GM10847 (cell line): ENCODE measurements around the gene LRRC14B.

Experiments
- POLR2A ChIP-seq: IDR thresholded peaks from 2 replicates; pipeline ENCODE4 v1.6.1; 2011; ENCODE audit not compliant: insufficient read length; ENCODE audit errors: extremely low read depth

Gene LRRC14B

DNA sequence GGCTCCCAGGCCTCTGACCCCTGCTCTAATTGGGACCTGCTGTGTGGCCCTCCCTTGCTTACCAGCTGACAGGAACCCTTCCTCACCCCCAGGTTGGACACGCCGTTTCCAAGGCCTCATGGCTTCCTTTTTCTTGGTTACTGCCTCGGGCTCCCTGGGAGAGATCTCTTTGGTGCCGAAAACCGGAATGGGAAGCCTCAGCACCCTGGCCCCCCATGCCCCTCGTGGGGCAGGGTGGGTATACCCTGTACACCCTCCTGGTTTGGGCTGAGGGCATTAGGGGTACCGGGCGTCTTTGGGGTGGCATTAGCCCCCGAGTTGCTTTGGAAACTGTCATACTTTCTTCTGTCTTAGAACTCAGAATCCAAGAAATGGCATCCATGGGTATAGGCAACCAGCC is 10.1 kb upstream of the LRRC14B start:
- no peak for TF ChIP-seq POLR2A

DNA sequence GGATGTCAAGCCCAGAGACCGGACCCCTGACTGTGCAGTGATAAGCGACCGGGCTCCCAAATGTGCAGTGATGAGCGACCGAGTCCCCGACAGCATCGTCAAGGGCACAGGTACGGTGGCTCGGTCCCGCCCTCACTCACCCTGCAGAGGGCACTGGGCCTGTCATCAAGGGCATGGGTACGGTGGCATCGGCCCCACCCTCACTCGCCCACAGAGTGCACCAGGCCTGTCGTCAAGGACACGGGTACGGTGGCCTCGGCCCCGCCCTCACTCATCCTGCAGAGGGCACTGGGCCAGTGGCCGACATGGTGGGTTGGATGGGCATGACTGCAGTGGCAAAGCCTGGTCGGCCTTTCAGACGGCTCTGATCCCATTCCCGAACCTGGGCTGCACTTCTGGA is 9.7 kb upstream of the LRRC14B start:
- no peak for TF ChIP-seq POLR2A

DNA sequence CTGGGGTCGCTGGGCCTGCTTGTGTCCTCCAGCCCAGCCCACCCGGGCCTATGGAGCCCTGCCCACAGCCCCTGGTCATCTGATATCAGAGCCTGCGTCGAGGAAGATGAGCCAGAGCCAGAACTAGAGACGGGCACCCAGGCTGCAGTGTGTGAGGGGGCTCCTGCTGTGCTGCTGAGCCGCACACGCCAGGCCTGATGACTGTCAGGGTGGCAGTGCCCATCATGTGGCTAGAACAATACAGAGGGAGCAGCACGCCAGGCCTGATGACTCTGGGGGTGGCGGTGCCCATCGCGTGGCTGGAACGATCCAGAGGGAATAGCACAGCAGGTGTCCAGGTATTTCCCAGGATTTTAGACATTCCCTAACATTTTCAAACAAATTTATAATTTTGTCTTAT is 9.2 kb upstream of the LRRC14B start:
- no peak for TF ChIP-seq POLR2A

DNA sequence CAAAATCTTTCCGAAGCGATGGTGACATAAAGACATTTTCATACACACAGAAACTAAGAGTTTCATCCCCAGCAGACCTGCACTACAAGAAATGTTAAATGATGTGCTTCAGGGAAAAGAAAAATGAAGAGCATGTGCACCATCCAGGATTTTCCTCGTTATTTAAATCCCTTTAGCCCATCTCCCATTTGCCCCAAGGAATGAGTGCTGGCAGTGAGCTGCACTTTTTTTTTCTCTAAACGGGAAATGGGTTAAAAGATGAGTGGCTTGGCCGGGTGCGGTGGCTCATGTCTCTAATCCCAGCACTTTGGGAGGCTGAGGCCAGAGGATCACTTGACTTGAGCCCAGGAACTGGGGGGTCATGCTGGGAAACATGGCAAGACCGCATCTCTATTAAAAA is 6.8 kb upstream of the LRRC14B start:
- no peak for TF ChIP-seq POLR2A

DNA sequence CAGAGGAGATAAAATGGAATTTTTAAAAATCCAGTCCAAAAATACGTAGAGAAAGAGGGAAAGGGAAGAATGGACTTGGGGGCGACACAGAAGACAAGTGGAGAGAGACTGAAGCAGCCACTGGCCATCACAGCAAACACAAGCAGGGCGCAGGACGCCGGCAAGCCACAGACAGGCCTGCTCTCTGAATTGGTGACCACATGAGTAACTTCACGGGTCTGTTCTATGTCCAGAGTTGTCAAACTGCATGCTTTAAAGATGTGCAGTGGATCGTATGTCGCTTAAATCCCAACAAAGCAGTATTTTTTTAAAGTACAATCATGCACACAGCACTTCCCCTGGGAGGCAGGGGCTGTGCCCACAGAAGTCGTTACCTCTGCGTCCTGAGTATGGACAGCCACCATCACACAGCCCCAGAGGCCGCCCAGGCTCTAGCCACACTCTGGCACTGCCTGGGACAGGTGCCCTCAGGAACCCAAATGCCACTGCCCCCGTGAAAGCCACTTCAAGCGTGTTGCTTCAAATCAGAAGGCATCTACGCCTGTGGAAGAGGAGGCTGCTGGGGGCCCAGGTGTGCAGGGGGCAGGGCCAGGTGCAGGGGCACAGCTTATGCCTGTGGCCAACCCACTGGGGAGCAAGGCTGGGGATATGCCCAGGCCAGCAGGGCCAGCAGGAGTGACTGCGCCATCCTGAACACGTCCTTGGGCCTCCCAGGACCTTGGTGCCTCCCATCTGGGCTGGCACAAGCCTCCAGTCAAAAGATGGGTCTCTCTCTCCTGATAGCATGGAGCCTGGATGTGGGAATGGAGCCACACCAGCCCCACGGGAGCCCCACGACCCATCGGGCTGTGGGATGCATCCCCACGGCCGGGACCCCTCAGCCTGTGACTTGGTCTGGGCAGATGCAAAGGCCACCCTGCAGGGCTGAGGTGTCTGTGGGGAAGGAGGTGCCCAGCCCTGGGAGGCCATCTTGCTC is 5.9 kb upstream of the LRRC14B start:
- TF ChIP-seq POLR2A, result no peak

DNA sequence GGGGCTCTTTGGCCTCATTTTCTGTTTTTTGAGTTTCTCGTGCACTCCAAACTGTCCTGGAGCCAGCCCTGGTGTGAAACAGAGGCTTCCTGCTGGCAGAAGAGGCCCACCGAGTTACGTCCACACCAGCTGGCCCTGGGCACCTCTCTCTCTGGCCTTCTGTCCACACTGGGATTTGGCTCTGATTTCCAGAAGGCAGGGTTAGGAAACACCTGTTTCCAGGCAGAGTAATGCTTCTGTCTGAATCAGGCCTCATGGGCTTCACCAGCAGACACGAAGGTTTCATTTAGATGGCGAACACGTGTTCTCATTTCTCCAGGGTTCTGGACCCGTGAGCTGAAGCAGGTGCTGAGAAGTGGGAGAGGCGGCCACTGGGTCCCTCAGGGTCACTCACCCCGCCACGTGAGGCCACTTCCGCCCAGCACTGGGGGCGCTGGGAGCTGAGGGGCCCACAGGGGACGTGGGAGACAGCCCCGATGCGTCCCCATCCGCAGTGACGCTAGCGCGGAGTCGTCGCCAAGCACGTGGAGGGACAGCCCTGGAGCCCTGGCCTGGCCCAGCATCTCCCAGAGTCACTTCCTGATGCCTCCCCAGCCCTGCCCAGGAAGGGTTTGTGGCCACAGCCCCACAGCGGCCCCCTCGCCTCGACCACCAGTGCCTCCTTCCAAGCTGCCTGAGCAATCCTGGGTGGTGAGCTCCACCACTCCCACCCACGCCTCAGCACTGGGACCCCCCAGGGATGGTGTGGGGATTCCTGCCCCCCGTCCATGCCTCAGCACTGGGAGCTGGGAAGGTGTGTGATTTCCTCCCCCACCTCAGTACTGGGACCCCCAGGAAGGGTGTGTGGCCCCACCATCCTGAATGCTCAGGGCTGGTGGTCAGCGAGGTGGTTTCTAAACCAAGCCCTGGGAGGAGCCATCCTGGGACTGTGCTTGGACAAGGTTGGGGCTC is 4.9 kb upstream of the LRRC14B start:
- TF ChIP-seq POLR2A, result no peak

DNA sequence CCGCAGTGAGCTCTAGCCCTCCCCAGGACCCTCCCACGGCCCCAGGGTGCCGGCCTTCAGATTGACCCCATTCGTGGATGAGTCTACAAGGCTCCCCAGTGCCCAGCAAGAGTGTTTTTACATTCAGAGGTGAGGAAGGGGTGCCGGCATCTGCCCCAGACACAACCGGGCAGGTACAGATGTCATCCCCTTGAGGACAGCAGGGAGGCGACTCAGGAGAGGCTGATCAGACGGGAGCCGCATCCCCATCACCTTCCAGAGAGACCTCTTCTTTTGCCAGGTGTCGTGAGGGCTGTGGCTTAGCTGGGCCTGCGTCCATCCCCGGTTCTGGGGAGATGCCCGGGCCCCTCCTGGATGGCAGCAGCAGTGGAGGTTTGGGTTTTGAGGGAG is 4.3 kb upstream of the LRRC14B start:
- TF ChIP-seq POLR2A, result no peak

DNA sequence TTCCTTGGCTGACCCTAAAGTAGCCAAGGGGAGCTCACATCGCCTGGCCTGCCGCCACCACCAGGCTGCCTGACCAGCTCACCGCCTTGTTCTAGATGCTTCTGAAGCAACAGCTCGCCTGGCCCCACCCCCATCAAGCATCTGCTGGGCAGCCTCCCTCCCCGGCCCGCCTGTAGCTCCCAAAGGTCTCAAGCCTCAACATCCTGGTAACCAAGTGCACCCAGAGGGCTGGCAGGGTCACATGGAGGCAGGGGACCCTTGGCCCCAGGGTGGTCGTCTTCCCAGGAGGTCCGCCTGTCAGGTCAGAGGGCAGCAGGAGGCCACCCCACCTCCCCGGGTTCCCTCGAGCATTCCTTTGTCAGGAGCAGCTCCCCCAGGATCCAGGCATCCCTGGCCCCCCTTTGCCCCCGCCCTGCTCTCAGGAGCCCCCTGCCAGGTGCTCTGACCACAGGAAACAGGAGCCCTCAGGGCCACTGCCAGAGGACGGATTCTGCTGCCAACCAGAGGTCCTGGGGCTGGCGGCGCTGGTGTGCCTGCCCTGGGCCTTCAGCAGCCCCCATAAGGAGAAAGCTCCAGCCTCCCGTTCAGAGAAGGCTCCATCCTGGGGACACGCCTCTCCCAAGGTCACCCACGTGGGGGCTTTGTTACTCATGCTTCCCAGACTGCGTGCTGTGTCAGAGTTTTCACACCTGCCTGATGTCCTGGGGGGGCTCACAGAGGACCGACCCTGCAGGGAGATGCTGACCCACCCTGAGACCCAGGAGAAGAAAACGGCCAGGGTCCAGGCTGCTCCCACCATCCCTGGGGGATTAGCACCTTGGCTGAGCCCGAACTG is 3.5 kb upstream of the LRRC14B start:
- TF ChIP-seq POLR2A, result no peak

DNA sequence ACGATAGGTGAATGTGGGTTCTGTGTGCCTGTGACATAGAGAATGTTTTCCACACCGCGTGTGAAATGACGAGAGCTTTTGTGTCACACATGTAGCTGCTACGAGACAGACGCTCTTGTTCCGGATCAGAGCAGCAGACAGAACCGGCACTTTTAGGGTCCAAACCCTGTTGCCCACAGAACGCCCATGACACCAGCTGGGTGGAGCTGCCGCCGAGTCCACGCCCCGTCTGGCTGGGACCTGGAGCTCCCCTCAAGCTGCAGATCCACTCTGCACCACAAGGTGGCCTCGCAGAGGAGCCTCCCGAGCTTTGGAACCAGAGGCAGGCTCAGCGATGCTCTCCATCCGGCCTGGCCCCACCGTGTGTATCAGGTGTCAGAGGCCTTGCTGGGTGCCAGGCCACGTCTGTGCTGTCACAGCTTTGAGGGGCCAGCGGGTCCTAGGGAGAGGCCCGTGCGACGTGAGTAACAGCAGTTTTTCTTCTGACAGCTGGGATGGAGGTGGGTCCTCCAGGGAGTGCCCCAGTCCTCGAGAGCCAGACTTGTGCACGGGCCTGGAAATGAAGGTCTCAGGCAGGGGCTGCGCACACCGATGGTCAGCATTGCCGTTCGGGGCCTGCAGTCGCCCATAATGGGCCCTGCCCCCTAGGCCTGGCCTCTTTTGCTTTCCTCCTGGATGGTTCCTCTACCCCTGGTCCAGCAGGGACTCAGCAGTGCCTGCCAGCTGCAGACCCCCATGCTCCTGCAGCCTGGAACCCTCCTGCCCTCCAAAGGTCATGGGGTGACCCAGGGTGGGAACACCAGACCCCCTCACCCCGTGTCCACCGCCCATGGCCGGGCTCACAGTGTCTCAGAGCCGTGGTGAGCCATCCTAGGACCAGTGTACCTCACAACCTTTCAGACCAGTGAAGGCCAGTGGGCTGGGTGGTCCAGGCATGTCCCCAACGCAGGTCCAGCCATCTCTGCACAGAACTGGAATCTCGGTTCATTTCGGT is 2.5 kb upstream of the LRRC14B start:
- TF ChIP-seq POLR2A, result no peak

DNA sequence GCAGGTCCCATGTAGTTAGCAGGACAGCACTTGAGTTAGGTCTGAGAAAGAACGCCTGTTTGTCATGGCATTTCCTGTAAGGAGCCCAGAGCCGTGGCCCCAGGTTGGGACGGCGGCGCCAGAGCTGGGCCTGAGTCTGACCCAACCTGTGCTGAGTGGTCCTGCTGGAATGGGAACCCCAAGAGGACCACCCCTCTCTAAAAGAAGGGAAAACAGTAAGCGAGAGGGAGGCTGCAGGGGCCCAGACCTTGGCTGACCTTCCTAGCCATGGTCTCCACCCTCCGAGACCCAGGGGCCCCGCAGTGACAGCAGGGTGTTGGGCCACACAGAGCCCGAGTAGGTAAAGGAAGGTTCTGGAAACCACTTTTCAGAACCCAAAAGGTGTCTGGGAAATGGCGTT is 1.8 kb upstream of the LRRC14B start:
- TF ChIP-seq POLR2A, result no peak

DNA sequence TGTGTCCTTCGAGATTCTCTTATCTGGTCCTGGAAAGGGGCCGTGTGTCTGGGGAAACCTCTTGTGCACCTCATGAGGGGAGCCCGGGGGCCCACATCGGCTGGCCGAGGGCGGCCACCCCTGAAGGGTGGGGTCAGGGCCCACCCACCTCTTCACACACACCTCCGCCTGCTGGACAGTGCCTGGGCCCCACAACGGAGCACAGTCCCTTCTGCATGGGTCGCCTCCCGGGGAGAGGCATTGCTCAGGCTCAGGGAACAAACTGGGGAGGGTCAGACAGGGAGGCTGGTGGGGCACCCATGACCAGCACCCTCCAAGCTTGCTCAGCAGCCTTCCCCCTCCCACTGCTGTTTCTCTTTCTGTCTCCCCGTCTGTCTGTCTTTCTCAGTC is 1.3 kb upstream of the LRRC14B start:
- TF ChIP-seq POLR2A, result no peak

DNA sequence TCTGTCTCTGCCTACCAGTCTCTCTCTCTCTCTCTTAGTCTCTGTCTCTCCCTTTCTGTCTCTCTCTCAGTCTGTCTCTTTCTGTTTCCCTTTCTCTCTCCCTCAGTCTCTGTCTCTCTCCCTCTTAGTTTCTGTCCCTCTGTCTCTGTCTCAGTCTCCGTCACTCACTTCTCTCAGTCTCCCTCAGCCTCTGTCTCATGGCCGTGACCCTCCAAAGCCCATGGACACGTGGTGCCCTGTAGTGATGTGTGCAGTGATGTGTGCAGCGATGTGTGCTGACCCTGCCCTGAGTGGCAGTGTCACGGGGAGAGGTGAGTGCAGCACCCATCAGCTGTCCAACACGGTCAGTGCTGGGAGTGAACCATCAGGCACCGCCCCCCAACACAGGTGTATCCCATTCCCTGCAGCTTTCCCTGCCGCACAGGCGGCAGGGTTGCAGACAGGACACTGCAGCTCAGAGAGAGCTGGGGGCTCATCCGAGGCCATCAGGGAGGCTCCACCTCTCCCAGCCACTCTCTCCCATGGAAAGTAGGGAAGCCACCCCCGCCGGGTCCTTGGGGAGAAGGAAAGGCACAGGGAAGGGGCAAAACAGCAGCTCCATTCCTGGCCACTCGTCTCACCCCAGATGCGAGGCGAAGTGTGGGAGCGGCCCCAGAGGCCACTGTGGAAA is 794 bp upstream of the LRRC14B start:
- no peak for TF ChIP-seq POLR2A

DNA sequence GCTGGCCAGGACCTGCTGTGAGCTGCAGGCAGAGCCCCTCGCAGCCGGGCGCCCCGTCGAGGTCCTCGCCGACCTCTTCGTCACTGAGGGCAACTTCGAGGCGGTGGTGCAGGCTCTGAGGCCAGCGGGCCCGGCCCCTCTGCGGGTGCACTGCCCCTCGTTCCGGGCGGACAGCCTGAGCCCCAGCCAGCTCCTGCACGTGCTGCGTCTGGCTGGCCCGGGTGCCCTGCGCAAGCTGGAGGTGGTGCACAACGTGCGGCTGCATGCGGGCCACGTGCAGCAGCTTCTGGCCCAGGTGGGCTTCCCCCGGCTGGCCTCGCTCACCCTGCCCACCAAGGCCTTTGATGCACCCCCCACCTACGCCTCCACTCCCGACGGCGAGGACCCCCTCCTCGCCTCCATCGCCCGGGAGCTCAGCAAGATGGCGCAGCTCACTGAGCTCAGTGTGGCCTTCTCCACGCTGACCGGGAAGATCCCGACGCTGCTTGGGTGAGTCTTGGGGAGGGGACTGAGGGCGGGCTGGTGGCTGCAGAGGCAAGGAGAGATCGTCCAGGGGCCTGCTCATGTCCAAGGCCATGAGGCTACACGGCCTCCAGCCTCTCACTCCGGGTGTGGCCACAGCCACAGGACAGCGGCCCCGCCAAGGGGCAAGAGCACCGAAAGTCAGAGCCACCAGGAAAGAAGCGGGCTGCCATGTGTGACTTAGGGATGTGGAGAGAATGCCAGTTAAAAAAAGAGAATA is 825 bp downstream of the LRRC14B start:
- no peak for TF ChIP-seq POLR2A
